ENCODE results near the gene OR1D5. TPM values are rescaled to one million over a fixed set of nuclear protein-coding genes. Genes with fewer than 3 reads are reported as not detected.

OR1D5 gene
- total RNA-seq, 1 experiment from 2014 or later = not detected

GRCh38 chr17:3046753-3047152 lies 16.7 kb downstream of the OR1D5 start:
- TF ChIP-seq MAX (IDR thresholded peaks at IDR 0.05) (no peak), ZFX (IDR thresholded peaks at IDR 0.05) (no peak), ELF1 (IDR thresholded peaks at IDR 0.05; ENCODE audit: borderline replicate concordance, low read depth) (no peak), SP1 (IDR thresholded peaks at IDR 0.05; ENCODE audit: low read depth) (no peak), EZH2 (IDR thresholded peaks at IDR 0.05) (no peak), ATF3 (IDR thresholded peaks at IDR 0.05) (no peak), CBX3 (IDR thresholded peaks at IDR 0.05; ENCODE audit: low read depth) (no peak), EZH2phosphoT487 (IDR thresholded peaks at IDR 0.05; ENCODE audit: borderline replicate concordance) (no peak), RAD21 (IDR thresholded peaks at IDR 0.05; ENCODE audit: low read depth) (no peak), CTCF (IDR thresholded peaks at IDR 0.05 in 2 of 3, conservative IDR thresholded peaks at IDR 0.05 in 1 of 3; ENCODE audit: borderline replicate concordance in 1 of 3, insufficient read depth in 1 of 3, low read depth in 2 of 3, low read length in 2 of 3) (no peak), POLR2A (IDR thresholded peaks at IDR 0.05; ENCODE audit: borderline replicate concordance, extremely low read depth, insufficient read depth, insufficient read length) (no peak), SIN3A (IDR thresholded peaks at IDR 0.05; ENCODE audit: low read depth) (no peak), FOSL1 (IDR thresholded peaks at IDR 0.05; ENCODE audit: low read depth) (no peak), SRF (IDR thresholded peaks at IDR 0.05; ENCODE audit: low read depth) (no peak), ZBTB33 (IDR thresholded peaks at IDR 0.05; ENCODE audit: extremely low read depth, insufficient replicate concordance, low read length) (no peak)

More at GRCh38 chr17:3046753-3047152, 16.7 kb downstream of the OR1D5 start:
- H3K79me2 ChIP-seq (ENCODE audit: insufficient read depth, low read length) = no peaks in the 10 kb centered on the region
- intact Hi-C loops (cut with micrococcal nuclease) = loop anchor here (5.0 to 10.0 kb wide), 2 partner anchors 488 to 601 kb away; no protein-coding TSS in a partner anchor
- ChIA-PET POLR2A (no interaction called here), RAD21 (ENCODE audit: low non-redundant PET in 1 of 2, low total read pairs in 2 of 2, uncharacterized antibody in 2 of 2, unreplicated experiment in 2 of 2) (no interaction called here), CTCF (no interaction called here)
- no peaks in the 10 kb centered on the region for H3K27me3 ChIP-seq (ENCODE audit: insufficient read depth, low read length)
- H3K36me3 ChIP-seq (ENCODE audit: control insufficient read depth in 1 of 2, insufficient read depth in 2 of 2, low read length in 2 of 2) = no peaks in the 10 kb centered on the region
- H3K4me3 ChIP-seq (replicated peaks in 1 of 2; ENCODE audit: low read depth in 1 of 2, low read length in 2 of 2) = no peak overlapping the region
- H3K4me2 ChIP-seq (ENCODE audit: low read length) = no peak overlapping the region
- BruUV-seq (replicated peaks) = no TSS peak
- no peak overlapping the region for H3K27ac ChIP-seq (ENCODE audit: low read depth, low read length)
- ATAC-seq (no peak), DNase-seq (ENCODE audit: low read depth, low spot score) (no peak)
- H4K20me1 ChIP-seq (ENCODE audit: insufficient read depth) = no peaks in the 10 kb centered on the region
- peaks cover 5 to 17% of the 10 kb centered on the region in 2 experiments; a peak in 2 of 4 replicates for H3K9me3 ChIP-seq (ENCODE audit: control insufficient read depth in 1 of 2, insufficient read depth in 1 of 2, low read depth in 1 of 2, low read length in 2 of 2)
- H3K9me2 ChIP-seq (ENCODE audit: insufficient read depth) = no peaks in the 10 kb centered on the region
- peaks cover 5 to 17% of the 10 kb centered on the region in 2 experiments; a peak in 3 of 4 replicates for H3K4me1 ChIP-seq (ENCODE audit: control insufficient read depth in 1 of 2, insufficient read depth in 2 of 2, low read length in 2 of 2)
- H3K9ac ChIP-seq (ENCODE audit: low read length) = no peak overlapping the region
- no peak overlapping the region for H2AFZ ChIP-seq (ENCODE audit: low read depth, low read length, poor library complexity, severe bottlenecking)
